Natural killer cell (primary cell): ENCODE data around the gene POLR2C. TPM values are rescaled to one million over a fixed set of nuclear protein-coding genes. Genes with fewer than 3 reads are reported as not detected.

Experiments
- ATAC-seq, 3 donors: fragments of 150-1000 bp in 2 of 3; fragments of 200-7000 bp in 1 of 3; cut with Tn5 transposase; 1 replicate in 1 of 3; 2 replicates in 2 of 3; pipeline ENCODE4 v1.10.0; 2021; ENCODE audit warnings: mild to moderate bottlenecking in 2 of 3, moderate library complexity in 2 of 3
- DNase-seq, 2 donors: peaks; one replicate each; pipeline versions ENCODE4 v3.0.0 to v3.0.0-alpha.2; 2013 to 2021; ENCODE audit warnings: mixed read lengths in 1 of 2
- H3K27ac ChIP-seq: one replicate; pipeline ENCODE4 v1.5.1; 2013; ENCODE audit warnings: mild to moderate bottlenecking, low read length
- H3K27me3 ChIP-seq: one replicate; pipeline ENCODE4 v1.6.1; 2013; ENCODE audit warnings: low read length; ENCODE audit not compliant: control insufficient read depth, insufficient read depth
- H3K36me3 ChIP-seq: one replicate; pipeline ENCODE4 v1.6.1; 2013; ENCODE audit warnings: low read length; ENCODE audit not compliant: control insufficient read depth, insufficient read depth
- H3K4me1 ChIP-seq: one replicate; pipeline ENCODE4 v1.6.1; 2013; ENCODE audit warnings: low read length; ENCODE audit not compliant: control insufficient read depth, insufficient read depth
- H3K4me3 ChIP-seq: one replicate; pipeline ENCODE4 v1.5.1; 2013; ENCODE audit warnings: low read length
- H3K9me3 ChIP-seq: one replicate; pipeline ENCODE4 v1.6.1; 2013; ENCODE audit warnings: low read length; ENCODE audit not compliant: control insufficient read depth, insufficient read depth
- H3K27ac Mint-ChIP-seq, 2 donors: one replicate each; pipeline ENCODE4 v1.8.0; 2022; ENCODE audit warnings: mild to moderate bottlenecking in 2 of 2, mixed read lengths in 2 of 2, moderate library complexity in 1 of 2
- H3K27me3 Mint-ChIP-seq, 2 donors: one replicate each; pipeline ENCODE4 v1.8.0; 2022; ENCODE audit warnings: low read depth in 2 of 2, mixed read lengths in 2 of 2
- H3K36me3 Mint-ChIP-seq: one replicate; pipeline ENCODE4 v1.8.0; 2022; ENCODE audit warnings: mixed read lengths
- H3K4me1 Mint-ChIP-seq, 2 donors: one replicate each; pipeline ENCODE4 v1.8.0; 2022; ENCODE audit warnings: mixed read lengths in 2 of 2
- H3K4me3 Mint-ChIP-seq: one replicate; pipeline ENCODE4 v1.8.0; 2022; ENCODE audit warnings: mild to moderate bottlenecking, moderate library complexity, mixed read lengths
- H3K9me3 Mint-ChIP-seq, 2 donors: one replicate each; pipeline ENCODE4 v1.8.0; 2022; ENCODE audit warnings: mixed read lengths in 2 of 2
- WGBS: methylation state at CpG from one replicate; pipeline ENCODE4 v1.1.7; 2013; ENCODE audit warnings: missing lambda C conversion rate; ENCODE audit not compliant: insufficient coverage; 5-methylcytosine and 5-hydroxymethylcytosine counted together
- intact Hi-C: fragments of 100-400 bp; cut with micrococcal nuclease; formaldehyde crosslinking; loops from one replicate; pipeline ENCODE4 v1.14.2; 2022
- total RNA-seq, 4 donors: library from RNA; stranded (reverse); fragments of 120-200 nt in 1 of 4; gene quantifications; one replicate each; pipeline versions ENCODE4 v1.2.3 to v1.2.4, GENCODE V29; 2013 to 2022
- TF ChIP-seq, protein P1 (sequence below): fragments of 200-600 bp; IDR thresholded peaks from one replicate; pipeline ENCODE4 v1.8.0; 2022; ENCODE audit warnings: antibody characterized with exemption

Gene POLR2C
- total RNA-seq, 3 donors from 2014 or later (not counting 1 experiment from before 2014, with no cell fraction given): 55.4 to 71.2 (median 66.7) TPM

DNA sequence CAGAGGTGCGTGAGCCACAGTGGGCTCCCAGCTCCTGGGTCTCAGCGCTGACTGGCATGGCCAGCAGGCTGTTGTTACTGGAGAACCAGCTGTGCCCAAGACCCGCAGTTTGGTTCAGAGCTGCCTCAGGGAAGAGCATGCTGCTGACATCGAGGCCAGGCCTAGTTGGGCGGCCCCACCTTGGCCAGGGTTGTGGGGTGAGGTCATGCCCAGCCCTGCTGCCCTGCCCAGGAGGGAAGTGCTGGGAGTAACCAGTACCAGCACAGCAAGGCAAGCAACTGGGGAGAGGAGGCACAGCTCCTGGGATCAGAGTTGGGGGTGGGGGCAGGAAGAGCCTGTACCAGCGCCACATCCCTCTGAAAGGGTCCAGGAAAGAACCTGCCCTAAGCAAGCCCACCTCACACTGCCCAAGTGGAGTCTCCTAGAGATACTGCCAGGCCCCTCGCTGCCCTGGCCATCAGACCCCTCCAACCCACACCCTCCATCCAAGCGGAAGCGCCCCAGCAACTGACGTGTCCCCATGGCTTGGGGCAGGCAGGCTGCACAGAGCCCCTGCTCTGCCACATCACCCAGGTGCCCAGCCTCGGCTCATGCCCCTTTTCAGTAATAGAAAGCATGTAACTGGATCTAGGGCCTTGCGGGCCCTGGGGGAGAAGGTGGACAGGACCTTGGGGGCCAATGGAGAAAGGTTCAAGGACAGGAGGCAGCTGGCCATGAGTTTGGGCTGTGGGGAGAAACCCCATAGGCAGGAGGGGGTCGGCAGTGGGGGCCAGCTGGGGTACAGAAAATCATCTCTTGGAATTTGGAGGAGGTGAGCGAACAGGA is 22.8 kb downstream of the POLR2C start:
- Histone ChIP-seq H3K4me3 (peak overlapping the region; percentile 70), H3K36me3 (no peaks in the 10 kb centered on the region), H3K4me1 (peaks cover 20% of the 10 kb centered on the region), H3K27me3 (no peaks in the 10 kb centered on the region), H3K9me3 (no peaks in the 10 kb centered on the region), H3K27ac (no peak overlapping the region)
- Mint-ChIP-seq H3K36me3 (no peaks in the 10 kb centered on the region), H3K4me3 (peak overlapping the region; percentile 91), H3K27ac (peak overlapping the region in 1 of 2 donors; percentile 85), H3K4me1 (peaks cover 11 to 30% of the 10 kb centered on the region in 2 donors), H3K27me3 (peaks cover 0 to 3% of the 10 kb centered on the region in 2 donors), H3K9me3 (no peaks in the 10 kb centered on the region)
- ATAC-seq (no peak), DNase-seq (no peak)
- intact Hi-C loops: no loop called here
- TF ChIP-seq, protein P1, sequence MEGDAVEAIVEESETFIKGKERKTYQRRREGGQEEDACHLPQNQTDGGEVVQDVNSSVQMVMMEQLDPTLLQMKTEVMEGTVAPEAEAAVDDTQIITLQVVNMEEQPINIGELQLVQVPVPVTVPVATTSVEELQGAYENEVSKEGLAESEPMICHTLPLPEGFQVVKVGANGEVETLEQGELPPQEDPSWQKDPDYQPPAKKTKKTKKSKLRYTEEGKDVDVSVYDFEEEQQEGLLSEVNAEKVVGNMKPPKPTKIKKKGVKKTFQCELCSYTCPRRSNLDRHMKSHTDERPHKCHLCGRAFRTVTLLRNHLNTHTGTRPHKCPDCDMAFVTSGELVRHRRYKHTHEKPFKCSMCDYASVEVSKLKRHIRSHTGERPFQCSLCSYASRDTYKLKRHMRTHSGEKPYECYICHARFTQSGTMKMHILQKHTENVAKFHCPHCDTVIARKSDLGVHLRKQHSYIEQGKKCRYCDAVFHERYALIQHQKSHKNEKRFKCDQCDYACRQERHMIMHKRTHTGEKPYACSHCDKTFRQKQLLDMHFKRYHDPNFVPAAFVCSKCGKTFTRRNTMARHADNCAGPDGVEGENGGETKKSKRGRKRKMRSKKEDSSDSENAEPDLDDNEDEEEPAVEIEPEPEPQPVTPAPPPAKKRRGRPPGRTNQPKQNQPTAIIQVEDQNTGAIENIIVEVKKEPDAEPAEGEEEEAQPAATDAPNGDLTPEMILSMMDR: no peak
- 78% methylated on average over 14 of the region's 14 CpGs for WGBS

DNA sequence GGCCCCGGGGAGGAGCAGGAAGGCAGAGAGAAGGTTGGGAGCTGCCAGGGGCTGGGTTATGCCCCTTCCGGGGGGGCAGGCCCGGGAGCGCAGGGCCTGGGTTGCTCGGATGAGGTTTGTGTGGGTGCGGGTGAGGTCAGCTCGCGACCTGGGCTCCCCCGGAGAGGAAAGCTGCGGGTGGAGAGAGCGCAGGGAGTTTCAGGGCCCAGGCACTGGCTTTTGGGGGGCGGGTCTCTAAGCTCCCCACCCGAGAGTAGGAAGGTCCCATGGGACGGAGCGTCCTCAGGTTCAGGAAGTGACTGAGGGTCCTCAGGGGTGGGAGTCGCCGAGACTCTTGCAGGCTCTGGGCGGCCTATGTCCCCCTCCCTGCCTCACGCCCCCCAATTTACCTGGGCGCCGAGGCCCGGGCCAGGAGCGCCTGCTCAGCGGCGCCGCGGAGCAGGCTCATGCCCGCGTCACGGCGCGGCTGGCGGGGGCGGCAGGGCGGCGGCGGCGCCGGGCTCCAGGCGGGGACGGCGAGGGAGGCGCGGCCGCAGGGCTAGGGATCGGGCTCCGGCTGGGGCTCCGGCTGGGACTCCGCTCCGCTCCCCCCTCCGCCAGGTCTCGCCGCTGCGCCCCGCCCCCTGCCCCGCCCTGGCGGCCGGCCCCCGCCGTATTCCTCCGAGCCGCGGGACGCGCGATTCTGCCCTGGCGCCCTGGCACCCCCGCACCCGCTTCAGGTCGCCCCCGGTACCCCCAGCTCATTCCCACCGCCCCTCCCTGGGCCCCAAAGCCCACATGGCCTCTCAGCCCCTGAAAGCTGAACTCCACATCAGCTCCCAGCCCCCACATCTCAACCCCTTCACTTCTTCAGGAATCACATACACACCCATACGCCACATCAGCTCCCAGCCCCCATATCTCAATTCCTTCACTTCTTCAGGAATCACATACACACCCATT is 23.7 kb downstream of the POLR2C start, which contains the start of gene DOK4:
Gene DOK4 (minus strand): TSS at position 578 of the 942 bp plus-strand sequence. CDS start 6,986 bp downstream, outside the sequence.
- Mint-ChIP-seq H3K9me3 (no peaks in the 10 kb centered on the region), H3K36me3 (no peaks in the 10 kb centered on the region), H3K4me3 (peak within 1 kb of the TSS; percentile 91), H3K27me3 (peaks cover 0 to 3% of the 10 kb centered on the region in 2 donors), H3K27ac (peak within 1 kb of the TSS in 1 of 2 donors; percentile 85), H3K4me1 (peaks cover 11 to 26% of the 10 kb centered on the region in 2 donors)
- peaks cover 20% of the 10 kb centered on the region for H3K4me1 ChIP-seq
- ATAC-seq (peak; percentile 88 to 95 (median 94)), DNase-seq (peak; percentile 68 to 85)
- no peaks in the 10 kb centered on the region for H3K36me3 ChIP-seq
- no peak within 1 kb of the TSS for H3K27ac ChIP-seq
- 1% methylated on average over 73 of the region's 73 CpGs for WGBS
- intact Hi-C loops: loop anchor here (2.0 kb wide), 1 partner anchor 51 kb away; the partner anchor contains the start of gene CCDC102A
- TF ChIP-seq, protein P1: no peak
- peak within 1 kb of the TSS; percentile 70 for H3K4me3 ChIP-seq
- H3K9me3 ChIP-seq: no peaks in the 10 kb centered on the region
- H3K27me3 ChIP-seq: no peaks in the 10 kb centered on the region

DNA sequence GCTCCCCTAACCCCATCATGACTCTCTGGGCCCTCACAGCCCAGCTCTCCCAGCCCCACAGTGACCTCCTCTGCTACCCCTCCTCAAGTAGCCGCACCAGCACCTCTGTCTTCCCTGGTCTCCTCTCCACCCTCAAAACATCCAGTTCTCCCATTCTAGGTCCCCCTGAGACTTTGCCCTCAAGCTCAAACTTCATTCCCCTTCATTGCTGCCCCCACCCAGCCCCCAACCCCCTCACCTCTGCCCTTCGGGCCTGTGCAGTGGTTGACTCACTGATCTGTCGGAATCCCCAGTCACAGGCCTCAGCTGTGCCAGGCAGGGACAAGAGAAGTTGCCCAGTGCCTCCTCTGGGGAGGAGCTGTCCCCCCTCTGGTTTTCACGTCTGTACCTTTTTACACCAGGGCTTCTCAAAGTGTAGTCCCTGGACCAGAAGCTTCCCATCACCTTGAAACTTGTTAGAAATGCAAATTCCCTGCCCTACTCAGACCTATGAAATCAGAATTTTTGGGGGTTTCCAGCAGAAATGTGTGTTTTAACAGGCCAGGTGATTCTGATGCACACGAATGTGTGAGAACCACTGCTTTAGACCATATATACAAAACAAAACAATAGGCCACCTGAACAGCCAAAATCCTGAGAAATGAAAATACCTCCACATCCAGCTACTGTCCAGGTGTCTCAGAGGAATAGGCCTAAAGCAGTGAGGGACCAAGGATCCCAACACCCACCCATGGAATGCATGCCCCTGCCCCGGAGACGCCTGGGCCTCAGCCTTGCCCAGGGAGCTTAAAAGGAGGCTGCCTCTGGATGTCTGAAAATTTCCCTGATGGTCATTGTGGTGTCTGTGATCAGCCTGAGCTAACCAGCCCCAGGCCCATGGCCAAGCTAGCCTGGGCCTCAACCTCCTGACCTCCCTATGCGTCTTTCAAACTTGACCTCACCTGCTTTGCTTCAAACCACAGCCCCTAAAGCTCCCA is 24.7 kb downstream of the POLR2C start:
- ATAC-seq (no peak), DNase-seq (no peak)
- Mint-ChIP-seq H3K27ac (peak overlapping the region in 1 of 2 donors; percentile 79), H3K4me1 (peaks cover 11 to 26% of the 10 kb centered on the region in 2 donors), H3K27me3 (peaks cover 5 to 7% of the 10 kb centered on the region in 2 donors), H3K4me3 (peak overlapping the region; percentile 79), H3K9me3 (no peaks in the 10 kb centered on the region), H3K36me3 (no peaks in the 10 kb centered on the region)
- Histone ChIP-seq H3K4me3 (no peak overlapping the region), H3K27me3 (no peaks in the 10 kb centered on the region), H3K4me1 (peaks cover 20% of the 10 kb centered on the region), H3K27ac (no peak overlapping the region), H3K9me3 (no peaks in the 10 kb centered on the region), H3K36me3 (no peaks in the 10 kb centered on the region)
- TF ChIP-seq, protein P1: no peak
- intact Hi-C loops: loop anchor here (2.0 kb wide), 1 partner anchor 50 kb away; the partner anchor contains the start of gene CCDC102A
- 91% methylated on average over 8 of the region's 8 CpGs for WGBS
